T-helper 9 cell (primary cell): ENCODE measurements around the gene UNC93A.
"Not testable (repeated sequence)": the region's sequence is repeated elsewhere in the genome, so short reads cannot be mapped to it uniquely, and the experiment has no call there.

ENCODE experiments used
- DNase-seq: peaks from one replicate; pipeline ENCODE4 v3.0.0-alpha.2; 2020

The UNC93A gene

DNA sequence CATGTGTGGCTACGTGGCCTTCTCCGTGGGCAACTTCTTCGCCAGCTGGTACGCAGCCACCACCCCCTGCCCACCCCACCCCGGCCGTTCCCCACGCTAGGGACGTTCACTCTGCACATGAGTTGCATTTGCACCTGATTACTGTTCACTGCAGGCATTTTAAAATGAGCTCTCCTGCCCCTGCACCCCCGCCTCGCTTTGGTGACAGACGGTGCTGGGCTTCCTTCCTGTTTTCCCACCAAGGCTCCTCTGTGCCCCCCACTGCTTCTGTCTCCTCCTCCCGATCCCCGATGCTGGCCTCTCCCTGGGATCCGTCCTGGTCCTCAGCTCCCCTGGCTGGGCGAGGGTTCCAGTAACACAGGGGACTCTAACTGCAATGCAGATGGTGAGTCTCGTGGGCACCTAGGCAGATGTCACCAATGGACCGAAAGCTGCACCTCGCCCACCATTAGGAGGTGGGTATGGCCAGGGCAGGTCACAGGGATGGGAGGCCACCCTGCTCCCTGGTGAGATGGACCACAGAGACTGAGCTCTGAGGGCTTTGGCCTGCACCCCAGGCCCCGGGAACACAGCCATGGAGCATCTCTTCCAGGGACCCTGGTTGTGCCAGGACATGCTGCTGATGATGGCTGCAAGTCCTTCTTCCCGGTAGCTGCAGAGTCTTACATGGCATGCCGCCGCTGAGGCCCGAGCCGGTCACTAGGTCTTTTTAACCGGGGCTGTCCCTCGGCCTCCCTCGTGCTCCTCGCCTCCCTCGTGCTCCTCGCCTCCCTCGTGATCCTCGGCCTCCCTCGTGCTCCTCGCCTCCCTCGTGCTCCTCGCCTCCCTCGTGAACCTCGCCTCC lies 3.8 kb downstream of the UNC93A start:
- DNase-seq, result no peak

DNA sequence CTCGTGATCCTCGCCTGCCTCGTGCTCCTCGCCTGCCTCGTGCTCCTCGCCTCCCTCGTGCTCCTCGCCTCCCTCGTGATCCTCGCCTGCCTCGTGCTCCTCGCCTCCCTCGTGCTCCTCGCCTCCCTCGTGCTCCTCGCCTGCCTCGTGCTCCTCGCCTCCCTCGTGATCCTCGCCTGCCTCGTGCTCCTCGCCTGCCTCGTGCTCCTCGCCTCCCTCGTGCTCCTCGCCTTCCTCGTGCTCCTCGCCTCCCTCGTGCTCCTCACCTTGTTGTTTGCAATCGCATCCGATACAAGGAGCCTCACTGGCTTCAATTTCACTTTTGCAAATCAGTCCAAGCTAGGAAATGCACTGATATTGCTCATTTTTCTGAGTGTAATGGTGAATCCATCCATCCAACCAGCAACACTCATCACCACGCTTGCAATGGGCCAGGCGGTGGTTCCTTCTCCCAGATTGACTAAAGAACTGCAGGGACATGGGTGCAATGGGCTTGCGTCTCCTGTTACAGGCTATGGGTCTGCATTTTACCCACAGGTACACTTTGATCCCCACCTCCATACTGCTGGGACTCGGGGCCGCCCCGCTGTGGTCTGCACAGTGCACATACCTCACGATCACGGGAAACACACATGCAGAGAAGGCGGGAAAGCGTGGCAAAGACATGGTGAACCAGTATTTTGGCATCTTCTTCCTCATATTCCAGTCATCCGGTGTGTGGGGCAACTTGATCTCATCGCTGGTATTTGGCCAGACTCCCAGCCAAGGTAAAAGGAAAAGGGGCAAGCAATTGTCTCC lies 4.6 kb downstream of the UNC93A start:
- no peak for DNase-seq

DNA sequence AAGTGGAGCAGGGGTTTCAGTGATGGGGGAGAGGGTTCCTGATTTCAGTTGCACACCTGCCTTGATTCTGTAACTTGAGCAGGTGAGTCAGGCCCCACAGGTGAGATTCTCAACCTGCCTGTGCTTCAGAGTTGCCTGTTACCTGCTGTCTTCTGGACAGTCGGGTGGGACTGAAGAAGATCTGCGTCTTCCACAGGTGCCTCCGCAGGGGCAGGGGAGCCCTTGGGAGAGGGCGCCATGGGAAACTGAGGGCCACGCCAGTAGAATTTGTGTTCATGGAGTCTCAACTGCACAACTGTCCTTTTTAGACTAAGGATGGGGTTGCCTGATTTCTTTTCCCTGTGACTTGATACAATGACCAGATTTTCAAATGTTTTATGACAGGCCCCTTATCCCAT lies 5.2 kb downstream of the UNC93A start:
- DNase-seq, result no peak

DNA sequence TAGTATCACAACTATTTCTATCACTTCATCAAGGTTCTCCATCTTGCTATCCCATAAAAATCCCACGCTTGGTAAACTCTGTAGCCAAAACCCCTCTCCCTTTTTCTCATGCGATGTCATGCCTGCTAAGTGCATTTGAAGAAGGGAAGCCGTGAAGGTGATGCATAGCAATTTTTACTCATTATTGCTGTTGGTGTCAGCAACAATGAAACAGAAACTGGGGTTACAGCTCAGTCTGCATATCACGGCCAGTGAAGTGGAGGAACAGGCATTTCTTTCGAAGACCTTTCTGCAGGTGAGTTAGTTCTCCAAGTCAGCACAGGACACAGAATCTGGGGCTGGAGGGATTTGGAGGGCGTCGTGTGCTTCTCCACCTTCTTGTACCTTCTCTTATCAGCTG lies 5.8 kb downstream of the UNC93A start:
- no peak for DNase-seq

DNA sequence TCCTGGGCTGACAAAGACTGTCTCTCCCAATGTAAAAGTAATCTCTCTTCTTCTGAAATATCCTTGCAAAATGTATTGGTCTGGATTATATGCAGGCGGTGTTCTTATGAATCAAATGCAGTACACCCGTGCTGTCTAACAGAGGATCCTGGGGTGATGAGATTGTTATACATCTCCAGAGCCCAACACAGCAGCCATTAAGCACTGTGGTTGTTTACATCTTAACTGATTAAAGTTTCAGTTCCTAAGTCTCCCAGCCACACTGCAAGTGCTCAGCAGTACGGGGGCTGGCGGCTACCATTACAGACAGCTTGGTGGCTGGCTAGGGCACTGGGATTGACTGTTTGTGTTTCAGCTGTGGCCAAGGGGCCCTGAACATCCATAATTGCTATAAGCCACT lies 7.0 kb downstream of the UNC93A start:
- DNase-seq, result no peak

DNA sequence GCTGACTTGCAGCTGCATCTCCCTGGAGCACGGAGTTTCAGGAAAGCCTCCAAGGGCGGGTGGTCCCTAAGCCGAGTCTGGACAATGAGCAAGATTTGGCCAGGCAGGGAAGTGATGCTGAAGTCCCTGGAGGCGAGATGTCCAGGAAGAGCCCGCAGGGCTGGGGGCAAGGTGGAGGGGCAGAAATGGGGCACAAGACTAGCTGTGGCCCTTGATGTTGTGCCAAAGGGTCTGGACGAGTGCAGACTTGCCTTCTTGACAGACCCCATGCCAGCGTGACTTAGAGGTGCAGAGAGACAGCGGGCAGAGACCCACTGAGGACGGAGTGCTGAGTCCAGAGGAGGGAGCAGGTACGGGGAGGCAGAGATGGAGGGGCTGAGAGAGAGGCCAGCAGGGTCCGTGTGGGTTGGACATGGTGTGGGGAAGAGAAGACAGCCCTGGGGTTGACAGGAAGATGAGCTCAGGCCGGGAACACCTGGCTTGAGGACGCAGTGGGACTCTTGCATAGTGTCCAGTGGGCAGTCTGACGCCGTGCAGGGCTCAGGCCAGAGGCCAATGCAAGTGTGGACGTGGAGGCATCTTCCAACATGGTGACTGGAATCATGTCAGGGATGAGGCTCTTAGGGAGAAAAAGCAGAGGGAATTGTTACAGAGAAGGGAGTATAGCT lies 8.7 kb downstream of the UNC93A start:
- no peak for DNase-seq

DNA sequence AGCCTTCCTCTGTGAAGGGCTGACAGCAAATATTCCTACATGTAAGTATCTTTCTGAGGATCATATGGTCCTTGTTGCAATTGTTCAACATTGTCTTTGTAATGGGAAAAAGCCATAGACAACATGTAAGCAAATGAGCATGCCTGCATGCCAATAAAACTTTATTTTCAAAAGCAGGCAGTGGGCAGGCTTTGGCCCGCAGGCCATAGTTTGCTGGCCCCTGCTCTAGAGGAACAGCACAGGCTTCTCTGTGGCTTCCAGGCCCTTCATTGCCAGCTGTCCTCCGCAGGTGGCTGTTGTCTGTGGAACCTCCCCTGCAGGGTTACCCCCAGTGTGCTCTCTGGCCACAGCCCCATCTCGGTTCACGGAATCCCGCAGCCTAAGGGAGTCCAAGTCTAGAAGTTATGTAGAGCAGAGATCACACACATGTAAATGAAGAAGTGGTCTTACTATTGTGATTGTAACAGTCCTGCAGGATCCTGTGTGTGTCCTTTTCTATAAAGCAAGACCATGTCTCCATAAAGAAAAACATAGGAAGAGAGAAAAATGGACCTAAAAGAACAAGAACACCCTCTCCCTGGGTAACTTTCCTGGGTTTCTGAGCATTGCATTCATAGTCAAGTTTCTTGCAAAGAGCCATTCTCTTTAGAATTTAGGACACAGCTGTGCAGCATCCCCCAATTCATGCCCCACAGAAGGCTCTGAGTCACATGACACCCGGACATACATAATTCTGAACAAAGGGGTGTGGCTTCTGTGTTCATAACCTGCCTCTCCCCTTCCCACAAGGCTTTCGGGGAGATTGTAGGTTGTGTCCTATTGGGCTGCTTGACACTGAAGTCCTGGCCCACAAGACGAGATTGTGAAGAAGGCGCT lies 10.0 kb downstream of the UNC93A start:
- DNase-seq, result no peak

DNA sequence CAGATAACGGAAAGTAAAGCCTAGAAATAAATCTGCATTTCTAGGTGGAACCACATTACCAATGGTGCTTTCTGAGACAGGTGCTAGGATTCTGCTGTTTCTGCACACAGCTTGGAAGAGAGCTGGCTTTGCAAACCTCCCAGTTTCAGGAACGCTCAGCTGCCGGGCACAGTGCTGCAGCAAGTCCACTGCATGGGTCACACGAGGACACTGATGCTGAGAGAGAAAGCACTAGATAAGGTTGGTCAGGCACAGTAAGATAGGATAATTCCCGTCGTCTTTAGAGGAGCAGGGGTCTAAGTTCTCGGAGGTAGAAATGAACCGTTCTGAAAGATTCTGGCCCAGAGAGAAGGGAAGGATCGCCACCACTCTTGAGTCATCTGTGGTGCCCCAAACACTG lies 11.0 kb downstream of the UNC93A start:
- no peak for DNase-seq

DNA sequence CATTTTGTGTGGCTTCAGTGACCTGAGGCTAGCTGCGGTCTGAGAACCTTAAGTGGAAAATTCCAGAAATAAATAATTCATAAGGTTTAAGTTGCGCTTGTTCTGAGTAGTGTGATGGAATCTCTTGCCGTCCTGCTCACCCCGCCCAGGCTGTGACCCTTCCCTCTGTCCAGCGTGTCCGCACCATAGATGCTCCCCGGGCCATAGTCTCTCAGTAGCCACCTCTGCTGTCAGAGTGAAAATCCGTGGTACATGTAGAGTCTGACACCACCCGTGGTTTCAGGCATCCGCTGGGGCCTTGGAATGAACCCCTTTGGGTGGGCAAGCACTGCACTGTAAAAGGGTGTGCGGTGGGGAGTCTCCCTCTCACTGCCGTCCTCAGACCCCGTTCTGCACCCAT lies 11.7 kb downstream of the UNC93A start:
- DNase-seq, result no peak

DNA sequence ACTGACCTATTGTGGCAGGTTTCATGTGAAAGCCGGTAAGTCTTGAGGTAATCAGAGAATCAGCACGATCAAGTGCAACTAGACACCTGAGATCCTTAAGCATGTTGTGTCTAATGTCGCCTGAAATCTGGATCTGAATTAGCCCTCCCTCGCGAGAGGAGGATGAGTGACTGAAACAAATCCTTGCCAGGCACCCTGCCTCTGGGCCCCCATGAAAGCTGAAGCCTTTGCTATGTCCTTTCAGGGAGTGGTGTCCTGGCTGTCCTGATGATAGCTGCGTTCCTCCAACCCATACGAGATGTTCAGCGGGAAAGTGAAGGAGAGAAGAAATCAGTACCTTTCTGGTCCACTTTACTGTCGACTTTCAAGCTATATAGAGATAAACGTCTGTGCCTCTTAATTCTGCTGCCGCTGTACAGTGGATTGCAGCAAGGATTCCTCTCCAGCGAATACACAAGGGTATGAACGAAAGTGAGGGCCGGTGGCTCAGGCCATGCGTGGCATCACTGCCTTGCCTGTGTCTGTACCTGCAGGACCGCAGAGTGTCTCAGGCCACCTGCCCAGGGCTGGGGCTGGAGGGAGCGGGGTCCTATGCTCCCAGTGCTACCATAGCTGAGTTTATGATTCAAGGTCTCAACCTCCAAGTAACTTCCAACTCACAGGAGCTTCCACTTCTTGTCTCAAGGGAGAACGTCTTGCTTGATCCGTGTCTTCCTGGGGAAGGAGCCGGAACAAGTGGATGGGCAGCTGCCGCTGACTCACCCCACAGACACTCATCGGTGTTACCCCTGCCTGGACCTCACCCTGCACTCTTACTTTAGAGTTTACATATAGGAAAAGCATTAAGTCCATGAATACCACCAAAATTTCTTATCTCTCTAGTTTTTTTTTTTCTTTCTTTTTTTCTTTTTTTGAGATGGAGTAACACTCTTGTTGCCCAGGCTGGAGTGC lies 12.8 kb downstream of the UNC93A start:
- no peak for DNase-seq

DNA sequence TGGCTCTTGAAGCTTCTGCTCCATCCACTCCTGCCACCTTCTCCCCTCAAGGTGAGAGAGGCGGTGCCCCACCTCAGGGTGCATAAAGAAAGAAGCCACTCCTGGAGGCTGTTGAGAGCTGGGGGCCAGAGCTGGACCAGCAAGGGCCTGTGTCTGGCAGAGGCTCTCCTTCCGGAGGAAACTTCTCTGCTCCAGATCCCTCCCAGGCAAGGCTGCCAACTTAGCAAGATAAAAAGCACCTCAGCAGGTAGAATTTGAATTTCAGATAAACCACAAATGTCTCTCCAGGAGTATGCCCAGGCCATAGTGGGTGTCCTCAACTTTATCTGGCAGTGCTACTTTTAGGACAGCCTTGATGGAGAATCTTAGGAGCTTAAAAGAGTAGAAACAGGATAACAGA lies 13.8 kb downstream of the UNC93A start:
- DNase-seq, result no peak

DNA sequence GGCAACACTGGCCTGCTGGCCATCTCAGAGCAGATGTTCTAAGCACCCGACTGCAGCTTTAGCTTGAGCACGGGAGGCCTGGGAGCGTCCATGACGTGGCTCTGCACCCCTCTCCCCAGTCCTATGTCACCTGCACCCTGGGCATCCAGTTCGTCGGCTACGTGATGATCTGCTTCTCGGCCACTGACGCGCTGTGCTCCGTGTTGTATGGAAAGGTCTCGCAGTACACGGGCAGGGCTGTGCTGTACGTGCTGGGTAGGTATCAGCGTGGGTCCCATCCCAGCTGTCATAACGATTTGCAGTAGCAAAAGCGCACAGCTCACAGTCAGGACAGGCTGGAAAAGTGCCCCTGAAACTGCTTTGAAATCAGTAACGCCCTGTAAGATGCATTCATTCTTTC lies 14.7 kb downstream of the UNC93A start:
- no peak for DNase-seq

DNA sequence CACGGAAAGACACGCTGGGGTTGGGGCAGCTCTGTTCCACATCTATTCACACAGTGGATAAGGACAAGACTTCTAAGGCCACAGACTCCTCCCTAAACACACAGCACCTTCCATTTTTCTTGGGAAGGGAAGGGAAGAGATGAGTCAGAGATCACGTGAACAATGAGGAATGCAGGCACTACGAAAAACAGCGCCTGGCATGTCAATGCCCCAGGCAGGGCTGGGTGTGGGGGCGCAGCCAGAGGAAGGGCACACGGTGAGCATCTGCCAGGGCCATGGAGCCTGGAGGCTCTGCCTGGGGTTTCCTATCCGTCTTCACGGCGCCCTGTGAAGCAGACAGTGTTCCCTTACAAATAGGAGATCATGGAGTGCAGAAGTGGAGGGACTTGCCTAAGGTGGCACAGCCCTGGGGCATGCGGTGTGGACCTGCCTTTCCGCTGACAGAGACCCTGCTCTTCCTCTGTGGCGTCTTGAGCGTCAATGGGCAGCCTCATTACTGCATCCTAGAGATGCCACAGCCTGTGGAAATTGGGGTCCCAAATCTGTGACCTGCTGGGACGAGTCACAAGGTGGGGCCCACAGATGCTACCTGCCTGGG lies 15.4 kb downstream of the UNC93A start:
- DNase-seq, result no peak

DNA sequence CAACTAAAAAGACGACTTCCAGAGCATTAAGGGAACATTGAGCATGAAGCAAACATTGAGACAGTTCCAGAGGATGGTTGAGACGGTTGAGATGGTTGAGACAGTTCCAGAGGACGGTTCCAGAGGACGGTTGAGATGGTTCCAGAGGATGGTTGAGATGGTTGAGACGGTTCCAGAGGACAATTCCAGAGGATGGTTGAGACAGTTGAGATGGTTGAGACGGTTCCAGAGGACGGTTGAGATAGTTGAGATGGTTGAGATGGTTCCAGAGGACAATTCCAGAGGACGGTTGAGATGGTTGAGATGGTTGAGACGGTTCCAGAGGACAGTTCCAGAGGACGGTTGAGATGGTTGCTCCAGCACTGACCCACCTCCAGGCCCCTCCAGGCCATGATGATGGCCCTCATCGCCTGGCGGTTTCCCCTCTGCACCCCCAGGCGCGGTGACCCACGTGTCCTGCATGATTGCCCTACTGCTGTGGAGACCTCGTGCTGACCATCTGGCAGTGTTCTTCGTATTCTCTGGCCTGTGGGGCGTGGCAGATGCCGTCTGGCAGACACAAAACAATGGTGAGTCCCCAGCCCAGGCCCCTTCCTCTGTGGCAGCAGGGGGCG lies 16.3 kb downstream of the UNC93A start:
- DNase-seq, result no peak

DNA sequence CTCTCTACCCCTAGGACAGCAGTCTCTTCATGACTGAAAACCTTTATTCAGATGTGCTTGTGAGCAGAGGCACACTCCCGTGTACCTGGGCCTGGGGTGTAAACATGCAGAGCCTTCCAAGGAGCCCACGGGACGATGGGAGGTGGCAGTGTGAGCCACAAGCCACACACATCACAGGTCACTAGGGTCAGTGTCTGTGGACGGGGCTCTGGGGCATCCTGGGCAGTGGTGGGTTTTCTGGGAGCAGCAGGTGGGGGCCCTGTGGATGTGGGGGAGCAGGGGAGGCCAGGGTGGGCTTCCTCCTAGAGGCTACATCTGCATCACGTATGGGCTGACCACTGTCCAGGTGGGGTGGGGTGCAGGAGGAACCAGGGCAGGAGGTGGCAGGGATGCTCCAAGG lies 17.1 kb downstream of the UNC93A start:
- no peak for DNase-seq

DNA sequence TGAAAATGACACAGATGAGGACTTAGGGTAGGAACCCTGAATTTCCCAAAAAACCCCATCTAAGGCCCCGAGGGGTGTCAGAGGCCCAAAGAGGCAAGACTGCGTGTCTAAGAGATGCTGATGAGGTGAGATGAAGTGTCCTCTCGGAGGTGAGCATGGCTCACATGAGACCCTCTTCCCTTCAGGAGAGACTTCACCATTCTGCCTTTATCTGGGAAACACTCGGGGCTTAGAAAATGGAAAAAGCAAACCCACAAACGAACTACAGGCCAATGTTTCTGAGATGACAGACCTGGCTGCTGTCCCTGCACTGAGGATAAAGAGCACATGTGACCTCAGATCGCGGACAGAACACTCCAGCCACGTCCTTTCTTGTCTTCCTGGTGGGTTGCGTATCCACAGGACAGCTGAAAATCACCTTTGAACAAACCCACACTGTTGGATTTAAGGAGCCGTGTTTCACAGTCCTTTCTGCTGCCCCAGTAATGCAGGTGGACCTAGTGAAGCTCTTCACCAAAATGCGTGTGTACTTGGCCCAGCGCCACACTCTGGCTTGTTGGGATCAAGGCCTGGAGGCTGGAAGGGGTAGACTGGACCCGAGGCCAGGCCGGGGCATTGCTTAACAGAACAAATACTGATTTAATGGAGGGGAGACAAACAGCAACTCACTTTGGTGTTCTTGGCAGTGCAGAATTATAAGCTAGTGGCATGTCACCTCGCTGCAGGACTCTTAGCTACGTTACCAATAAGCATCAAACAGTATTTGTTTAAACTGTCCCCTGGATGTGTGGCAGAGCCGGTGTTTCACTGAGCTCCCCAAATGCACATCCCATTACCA lies 18.5 kb downstream of the UNC93A start:
- DNase-seq, result not testable (repeated sequence)

DNA sequence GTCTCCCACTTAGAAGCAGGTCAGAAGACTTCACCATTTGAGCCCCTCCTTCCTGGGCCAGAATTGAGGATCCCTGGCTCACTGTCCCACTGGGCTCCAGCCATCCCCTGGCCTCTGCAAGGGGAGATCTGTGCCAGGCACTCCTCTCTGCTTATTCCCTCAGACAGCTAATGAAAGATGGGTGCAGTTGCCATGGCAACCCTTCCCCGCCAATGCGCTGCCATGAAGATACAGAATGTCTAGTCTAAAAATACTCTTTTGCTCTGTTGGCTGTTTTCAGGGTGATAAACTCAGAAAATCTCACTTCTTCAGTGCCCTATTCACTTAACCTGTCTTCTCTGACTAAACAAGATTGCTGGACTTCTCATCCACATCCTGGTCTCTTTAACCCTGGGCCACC lies 20.2 kb downstream of the UNC93A start:
- DNase-seq, result no peak

DNA sequence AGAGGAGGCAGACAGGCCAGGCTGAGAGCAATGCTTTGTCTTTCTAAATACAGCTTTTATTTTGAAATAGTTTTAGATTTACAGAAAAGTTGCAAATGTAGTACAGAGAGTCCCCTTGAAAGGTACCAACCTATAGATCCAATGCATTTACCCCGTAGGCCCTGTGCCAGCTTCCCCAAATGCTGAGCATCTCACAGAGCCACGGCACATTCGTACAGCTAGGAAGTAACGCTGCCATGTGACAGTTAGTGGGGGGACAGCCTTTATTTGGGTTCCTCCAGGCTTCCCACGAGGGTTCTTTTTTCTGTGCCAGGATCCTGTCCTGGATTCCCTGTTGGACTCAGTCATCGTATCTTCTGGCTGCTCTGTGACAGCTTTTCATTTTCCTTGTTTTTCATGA lies 20.6 kb downstream of the UNC93A start:
- DNase-seq, result not testable (repeated sequence)

DNA sequence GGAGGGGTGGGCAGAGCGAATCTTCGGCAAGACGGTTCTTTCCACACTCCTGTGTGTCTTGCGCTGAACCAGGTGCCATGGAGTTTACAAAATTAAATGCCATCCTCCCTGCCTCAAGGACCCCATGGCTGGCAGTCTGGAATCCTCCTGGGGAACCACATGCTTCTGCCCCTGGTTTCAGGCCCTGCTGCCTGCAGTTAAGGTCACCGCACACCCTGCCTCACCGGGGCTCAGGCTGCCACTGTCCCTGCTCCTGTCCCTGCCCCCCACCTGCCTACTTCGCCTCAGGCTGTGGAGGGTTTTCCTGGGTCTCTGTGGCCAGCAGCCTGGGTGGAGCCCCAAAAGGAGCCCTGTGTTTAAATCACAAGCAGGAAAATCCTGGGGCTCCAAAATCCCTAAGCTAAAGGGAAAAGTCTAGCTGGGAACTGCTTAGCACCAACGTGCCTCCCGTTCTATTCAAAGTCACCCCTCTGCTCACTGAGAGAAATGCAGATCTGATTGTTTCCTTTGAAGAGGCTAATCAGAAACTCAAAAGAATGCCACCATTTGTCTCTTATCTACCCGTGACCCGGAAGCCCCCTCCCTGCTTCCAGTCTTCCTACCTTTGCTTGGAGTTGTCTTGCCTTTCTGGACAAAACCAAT lies 23.2 kb downstream of the UNC93A start:
- no peak for DNase-seq
